ENCODE measurements around the gene GPR17. TPM values are rescaled to one million over a fixed set of nuclear protein-coding genes. Genes with fewer than 3 reads are reported as not detected.

The GPR17 gene
- total RNA-seq, 2 experiments from 2014 or later, result 0.22 TPM; not detected in 1

DNA sequence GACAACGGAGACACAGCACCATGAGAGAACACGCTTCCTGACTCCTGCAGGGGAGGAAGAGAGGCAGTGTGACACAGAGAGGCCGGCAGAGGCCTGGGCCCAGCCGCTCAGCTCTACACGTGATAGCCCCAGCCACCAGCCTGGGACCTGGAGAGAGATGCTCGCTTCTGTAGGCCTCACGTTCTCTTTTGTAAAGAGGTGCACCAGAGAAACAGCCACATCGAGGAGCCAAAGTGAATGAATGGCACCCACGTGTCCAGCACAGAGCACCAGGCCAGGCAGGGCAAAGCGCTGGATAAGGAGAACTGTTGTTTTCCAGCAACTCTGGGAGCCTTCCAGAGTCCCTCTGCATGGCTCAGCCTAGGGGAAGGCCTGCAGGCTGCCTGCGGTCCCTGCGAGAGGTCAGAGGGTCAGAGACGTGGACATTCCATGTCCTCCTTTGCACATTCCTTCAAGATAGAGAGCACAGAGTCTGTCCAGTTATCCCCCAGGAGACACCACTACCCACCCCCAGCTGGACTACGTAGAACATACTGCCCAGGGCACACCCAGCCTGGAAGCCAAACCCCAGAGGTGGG is 15.2 kb downstream of the GPR17 start:
- Histone ChIP-seq H3K79me2 (ENCODE audit: insufficient read depth, low read depth, low read length) (no peaks in the 10 kb centered on the region), H3K27ac (ENCODE audit: low read depth, low read length, poor library complexity, severe bottlenecking) (no peak overlapping the region), H3K4me2 (ENCODE audit: low read length) (no peak overlapping the region), H2AFZ (ENCODE audit: low read length) (no peak overlapping the region), H3K4me1 (ENCODE audit: insufficient read depth, low read length, poor library complexity, severe bottlenecking) (no peaks in the 10 kb centered on the region), H4K20me1 (ENCODE audit: insufficient read depth, low read length) (no peaks in the 10 kb centered on the region), H3K9me3 (ENCODE audit: low read length) (no peaks in the 10 kb centered on the region; the same call in 1 of the 2 replicates), H3K9me2 (ENCODE audit: insufficient read depth, low read length) (no peaks in the 10 kb centered on the region), H3K36me3 (ENCODE audit: insufficient read depth, low read length) (no peaks in the 10 kb centered on the region), H3K4me3 (ENCODE audit: low read depth, low read length, poor library complexity, severe bottlenecking) (no peak overlapping the region)
- BruUV-seq (replicated peaks), result no TSS peak
- ChIA-PET CTCF (ENCODE audit: unreplicated experiment) (no interaction called here), POLR2A (no interaction called here)
- no peak for DNase-seq (ENCODE audit: low spot score)
- TF ChIP-seq, protein P1, sequence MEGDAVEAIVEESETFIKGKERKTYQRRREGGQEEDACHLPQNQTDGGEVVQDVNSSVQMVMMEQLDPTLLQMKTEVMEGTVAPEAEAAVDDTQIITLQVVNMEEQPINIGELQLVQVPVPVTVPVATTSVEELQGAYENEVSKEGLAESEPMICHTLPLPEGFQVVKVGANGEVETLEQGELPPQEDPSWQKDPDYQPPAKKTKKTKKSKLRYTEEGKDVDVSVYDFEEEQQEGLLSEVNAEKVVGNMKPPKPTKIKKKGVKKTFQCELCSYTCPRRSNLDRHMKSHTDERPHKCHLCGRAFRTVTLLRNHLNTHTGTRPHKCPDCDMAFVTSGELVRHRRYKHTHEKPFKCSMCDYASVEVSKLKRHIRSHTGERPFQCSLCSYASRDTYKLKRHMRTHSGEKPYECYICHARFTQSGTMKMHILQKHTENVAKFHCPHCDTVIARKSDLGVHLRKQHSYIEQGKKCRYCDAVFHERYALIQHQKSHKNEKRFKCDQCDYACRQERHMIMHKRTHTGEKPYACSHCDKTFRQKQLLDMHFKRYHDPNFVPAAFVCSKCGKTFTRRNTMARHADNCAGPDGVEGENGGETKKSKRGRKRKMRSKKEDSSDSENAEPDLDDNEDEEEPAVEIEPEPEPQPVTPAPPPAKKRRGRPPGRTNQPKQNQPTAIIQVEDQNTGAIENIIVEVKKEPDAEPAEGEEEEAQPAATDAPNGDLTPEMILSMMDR (conservative IDR thresholded peaks at IDR 0.05; ENCODE audit: low read length), result no peak
- TF ChIP-seq EZH2phosphoT487 (IDR thresholded peaks at IDR 0.05; ENCODE audit: borderline replicate concordance, low read depth, low read length), result no peak
- intact Hi-C loops (cut with micrococcal nuclease; ENCODE audit: unreplicated experiment), result no loop called here

DNA sequence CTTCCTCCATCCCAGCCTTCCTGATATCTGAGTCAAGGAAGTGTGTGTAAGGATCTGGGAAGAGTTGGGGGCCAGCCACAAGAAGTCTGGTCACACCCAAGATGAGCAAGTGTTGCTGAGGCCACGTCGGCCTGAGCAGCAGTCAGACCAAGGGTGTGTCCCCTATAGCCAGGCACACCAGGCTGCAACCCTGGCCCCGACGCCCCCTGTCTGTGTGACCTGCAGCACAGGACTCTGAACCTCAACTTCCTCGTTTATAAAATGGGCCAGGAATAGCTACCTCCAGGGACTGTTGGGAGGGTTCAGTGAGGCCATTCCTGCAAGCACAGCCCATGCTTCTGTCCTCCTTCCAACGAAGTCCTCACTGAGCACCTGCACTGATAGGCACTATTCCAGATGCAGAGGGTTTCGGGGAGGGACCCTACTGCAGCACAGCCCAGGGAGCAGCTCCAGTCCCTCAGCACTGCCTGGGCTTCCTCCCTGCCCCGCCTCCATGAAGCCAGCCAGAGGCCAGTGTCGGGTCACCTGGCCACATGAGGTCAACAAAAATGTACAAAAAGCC is 16.1 kb downstream of the GPR17 start:
- no peaks in the 10 kb centered on the region for H3K4me1 ChIP-seq (ENCODE audit: insufficient read depth, low read length, poor library complexity, severe bottlenecking)
- no peak overlapping the region for H2AFZ ChIP-seq (ENCODE audit: low read length)
- H3K79me2 ChIP-seq (ENCODE audit: insufficient read depth, low read depth, low read length), result no peaks in the 10 kb centered on the region
- H3K9me3 ChIP-seq (ENCODE audit: low read length), result no peaks in the 10 kb centered on the region; the same call in 1 of the 2 replicates
- no peaks in the 10 kb centered on the region for H3K9me2 ChIP-seq (ENCODE audit: insufficient read depth, low read length)
- ChIA-PET CTCF (ENCODE audit: unreplicated experiment) (no interaction called here), POLR2A (no interaction called here)
- TF ChIP-seq, protein P1 (conservative IDR thresholded peaks at IDR 0.05; ENCODE audit: low read length), result no peak
- no peak for TF ChIP-seq EZH2phosphoT487 (IDR thresholded peaks at IDR 0.05; ENCODE audit: borderline replicate concordance, low read depth, low read length)
- no TSS peak for BruUV-seq (replicated peaks)
- H3K36me3 ChIP-seq (ENCODE audit: insufficient read depth, low read length), result no peaks in the 10 kb centered on the region
- intact Hi-C loops (cut with micrococcal nuclease; ENCODE audit: unreplicated experiment), result no loop called here
- no peak overlapping the region for H3K4me2 ChIP-seq (ENCODE audit: low read length)
- no peak overlapping the region for H3K4me3 ChIP-seq (ENCODE audit: low read depth, low read length, poor library complexity, severe bottlenecking)
- H3K27ac ChIP-seq (ENCODE audit: low read depth, low read length, poor library complexity, severe bottlenecking), result no peak overlapping the region
- no peak for DNase-seq (ENCODE audit: low spot score)
- H4K20me1 ChIP-seq (ENCODE audit: insufficient read depth, low read length), result no peaks in the 10 kb centered on the region

DNA sequence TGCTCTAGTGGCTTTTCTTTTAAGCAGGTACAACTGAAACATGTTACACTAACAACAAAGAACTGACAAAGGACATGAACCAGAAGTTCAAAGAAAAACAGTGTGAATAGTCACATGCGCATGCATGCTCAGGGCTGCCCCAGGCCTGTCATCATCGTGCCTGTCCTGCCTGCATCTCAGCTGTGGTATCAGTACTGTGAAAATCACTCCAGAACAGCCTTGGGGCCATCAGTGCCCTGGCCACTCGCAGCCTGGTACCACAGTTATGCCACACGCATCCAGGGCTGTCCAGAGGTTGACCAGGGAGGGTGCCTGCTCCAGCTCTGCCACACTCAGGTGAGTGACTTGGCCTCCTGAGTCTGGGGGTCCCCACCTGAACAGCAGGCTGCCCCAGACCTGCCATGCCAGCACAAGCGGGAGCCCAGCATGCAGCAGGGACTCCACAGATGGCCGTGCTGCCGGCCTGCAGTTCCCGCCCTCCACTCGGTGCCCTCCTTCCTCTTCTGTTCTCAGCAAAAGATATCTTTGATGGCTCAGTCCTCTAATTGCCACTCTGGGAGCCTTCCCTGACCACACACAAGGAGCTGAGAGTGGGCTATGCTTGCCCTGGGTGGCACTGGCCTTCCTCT is 17.1 kb downstream of the GPR17 start:
- CTCF ChIA-PET (ENCODE audit: unreplicated experiment), result no interaction called here
- H3K4me1 ChIP-seq (ENCODE audit: insufficient read depth, low read length, poor library complexity, severe bottlenecking), result no peaks in the 10 kb centered on the region
- TF ChIP-seq EZH2phosphoT487 (IDR thresholded peaks at IDR 0.05; ENCODE audit: borderline replicate concordance, low read depth, low read length), result no peak
- TF ChIP-seq, protein P1 (conservative IDR thresholded peaks at IDR 0.05; ENCODE audit: low read length), result no peak
- no peak overlapping the region for H3K4me3 ChIP-seq (ENCODE audit: low read depth, low read length, poor library complexity, severe bottlenecking)
- no peaks in the 10 kb centered on the region for H3K36me3 ChIP-seq (ENCODE audit: insufficient read depth, low read length)
- H3K9me3 ChIP-seq (ENCODE audit: low read length), result no peaks in the 10 kb centered on the region; the same call in 1 of the 2 replicates
- H3K27ac ChIP-seq (ENCODE audit: low read depth, low read length, poor library complexity, severe bottlenecking), result no peak overlapping the region
- no peaks in the 10 kb centered on the region for H3K79me2 ChIP-seq (ENCODE audit: insufficient read depth, low read depth, low read length)
- H4K20me1 ChIP-seq (ENCODE audit: insufficient read depth, low read length), result no peaks in the 10 kb centered on the region
- no peak overlapping the region for H2AFZ ChIP-seq (ENCODE audit: low read length)
- no peaks in the 10 kb centered on the region for H3K9me2 ChIP-seq (ENCODE audit: insufficient read depth, low read length)
- DNase-seq (ENCODE audit: low spot score), result no peak
- H3K4me2 ChIP-seq (ENCODE audit: low read length), result no peak overlapping the region
- BruUV-seq (replicated peaks), result no TSS peak
- POLR2A ChIA-PET, result no interaction called here
- intact Hi-C loops (cut with micrococcal nuclease; ENCODE audit: unreplicated experiment), result no loop called here

All from OCI-LY7 (cell line).